Fibroblast of lung (primary cell): ENCODE measurements around the gene TNFRSF9.

ENCODE experiments used
- EZH2 ChIP-seq: IDR thresholded peaks from 2 replicates; pipeline ENCODE4 v1.5.1; 2012; ENCODE audit warnings: low read length, control low read depth, mild to moderate bottlenecking; ENCODE audit errors: missing control alignments
- TF ChIP-seq, protein P1 (sequence below), 2 donors: IDR thresholded peaks in 1 of 2; conservative IDR thresholded peaks in 1 of 2; 1 replicate in 1 of 2; 2 replicates in 1 of 2; pipeline ENCODE4 v1.5.1; 2011 to 2012; ENCODE audit warnings: low read length in 2 of 2, control low read depth in 1 of 2, inconsistent platforms in 1 of 2, low read depth in 1 of 2, mild to moderate bottlenecking in 1 of 2

GRCh38 chr1:7916501-7916830 lies 24.2 kb downstream of the TNFRSF9 start:
- TF ChIP-seq, protein P1, sequence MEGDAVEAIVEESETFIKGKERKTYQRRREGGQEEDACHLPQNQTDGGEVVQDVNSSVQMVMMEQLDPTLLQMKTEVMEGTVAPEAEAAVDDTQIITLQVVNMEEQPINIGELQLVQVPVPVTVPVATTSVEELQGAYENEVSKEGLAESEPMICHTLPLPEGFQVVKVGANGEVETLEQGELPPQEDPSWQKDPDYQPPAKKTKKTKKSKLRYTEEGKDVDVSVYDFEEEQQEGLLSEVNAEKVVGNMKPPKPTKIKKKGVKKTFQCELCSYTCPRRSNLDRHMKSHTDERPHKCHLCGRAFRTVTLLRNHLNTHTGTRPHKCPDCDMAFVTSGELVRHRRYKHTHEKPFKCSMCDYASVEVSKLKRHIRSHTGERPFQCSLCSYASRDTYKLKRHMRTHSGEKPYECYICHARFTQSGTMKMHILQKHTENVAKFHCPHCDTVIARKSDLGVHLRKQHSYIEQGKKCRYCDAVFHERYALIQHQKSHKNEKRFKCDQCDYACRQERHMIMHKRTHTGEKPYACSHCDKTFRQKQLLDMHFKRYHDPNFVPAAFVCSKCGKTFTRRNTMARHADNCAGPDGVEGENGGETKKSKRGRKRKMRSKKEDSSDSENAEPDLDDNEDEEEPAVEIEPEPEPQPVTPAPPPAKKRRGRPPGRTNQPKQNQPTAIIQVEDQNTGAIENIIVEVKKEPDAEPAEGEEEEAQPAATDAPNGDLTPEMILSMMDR (conservative IDR thresholded peaks at IDR 0.05 in 1 of 2, IDR thresholded peaks at IDR 0.05 in 1 of 2; ENCODE audit: low read depth in 1 of 2, low read length in 2 of 2): no peak
- no peak for TF ChIP-seq EZH2
